HG03135 (cell line): ENCODE data around the gene OR8K3.

Experiments
- ATAC-seq: cut with Tn5 transposase; IDR thresholded peaks from one replicate; pipeline ENCODE4 v1.9.1; 2021; ENCODE audit warnings: mild to moderate bottlenecking, moderate library complexity; ENCODE audit not compliant: unreplicated experiment

OR8K3 gene

GRCh38 chr11:56314844-56315243 lies at the start of gene OR8K3:
Gene OR8K3, plus strand, starts transcription at chr11:56315144. Its CDS starts 3,163 bp downstream, at chr11:56318307.
- ATAC-seq = no peak

- no peak for ATAC-seq
Observed at GRCh38 chr11:56271092-56271491, 43.9 kb upstream of the OR8K3 start.

DNA sequence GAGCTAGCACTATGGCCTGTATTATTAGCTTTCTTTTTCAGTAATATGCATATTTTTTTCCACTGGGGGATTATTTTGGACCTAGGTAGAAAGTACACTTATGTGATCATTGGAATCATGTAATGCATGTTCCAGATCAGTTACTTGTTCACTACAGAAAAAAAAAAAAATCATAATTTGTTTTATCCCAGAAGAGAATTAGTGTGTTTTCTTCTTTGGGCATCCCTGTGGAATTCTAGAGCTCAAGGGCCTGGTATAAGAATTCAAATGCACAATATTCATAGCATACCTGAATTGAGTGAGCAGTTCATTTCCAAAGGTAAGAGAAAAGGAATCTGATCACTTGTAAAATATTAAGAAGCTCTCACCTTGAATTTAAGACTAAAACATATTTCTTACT lies 41.1 kb upstream of the OR8K3 start, which contains the start of gene OR5T1:
OR5T1 (plus strand) TSS at position 301 of the 400 bp plus-strand sequence. CDS start 1,485 bp downstream, outside the sequence.
- ATAC-seq = no peak

DNA sequence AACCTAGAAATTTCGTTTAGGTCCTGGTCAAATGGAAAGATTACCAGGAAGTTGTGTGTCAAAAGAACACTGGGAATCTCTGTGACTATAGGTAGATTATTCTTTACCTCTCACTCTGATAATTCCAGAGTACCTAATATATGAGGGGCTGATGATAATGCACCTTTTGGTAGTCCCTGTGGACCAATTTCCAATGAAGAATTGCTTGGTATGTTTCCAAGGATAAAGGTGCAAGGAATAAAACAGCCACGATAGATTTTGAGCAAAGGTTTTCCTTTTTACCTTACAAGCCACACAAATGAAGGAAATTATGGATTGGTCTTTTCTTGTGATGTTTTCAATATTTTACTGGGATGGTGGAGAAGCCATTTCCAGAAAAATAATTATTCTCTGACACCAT lies 22.8 kb upstream of the OR8K3 start, which contains the start of gene OR8H1:
OR8H1 (minus strand) TSS at position 101 of the 400 bp plus-strand sequence. CDS start 1,192 bp downstream, outside the sequence.
- no peak for ATAC-seq

DNA sequence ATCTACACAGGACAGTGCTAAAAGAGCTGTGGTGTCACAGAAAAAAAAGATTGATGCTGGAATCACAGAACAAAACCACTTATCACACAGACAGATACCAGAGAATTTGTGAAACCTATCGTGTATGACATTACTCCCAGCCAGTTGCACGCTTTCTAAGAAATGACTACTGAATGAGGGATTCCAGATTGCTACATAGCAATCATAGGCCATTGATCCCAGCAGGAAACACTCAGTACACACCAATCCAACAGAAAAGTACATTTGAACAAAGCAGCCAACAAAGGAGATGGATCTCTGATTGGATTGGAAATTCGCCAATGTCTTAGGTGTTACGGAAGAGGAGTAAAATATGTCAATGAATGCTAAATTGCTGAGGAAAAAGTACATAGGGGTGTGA lies 18.0 kb upstream of the OR8K3 start:
- ATAC-seq = no peak

- no peak for ATAC-seq
Observed at GRCh38 chr11:56307836-56308235, 7.1 kb upstream of the OR8K3 start.

DNA sequence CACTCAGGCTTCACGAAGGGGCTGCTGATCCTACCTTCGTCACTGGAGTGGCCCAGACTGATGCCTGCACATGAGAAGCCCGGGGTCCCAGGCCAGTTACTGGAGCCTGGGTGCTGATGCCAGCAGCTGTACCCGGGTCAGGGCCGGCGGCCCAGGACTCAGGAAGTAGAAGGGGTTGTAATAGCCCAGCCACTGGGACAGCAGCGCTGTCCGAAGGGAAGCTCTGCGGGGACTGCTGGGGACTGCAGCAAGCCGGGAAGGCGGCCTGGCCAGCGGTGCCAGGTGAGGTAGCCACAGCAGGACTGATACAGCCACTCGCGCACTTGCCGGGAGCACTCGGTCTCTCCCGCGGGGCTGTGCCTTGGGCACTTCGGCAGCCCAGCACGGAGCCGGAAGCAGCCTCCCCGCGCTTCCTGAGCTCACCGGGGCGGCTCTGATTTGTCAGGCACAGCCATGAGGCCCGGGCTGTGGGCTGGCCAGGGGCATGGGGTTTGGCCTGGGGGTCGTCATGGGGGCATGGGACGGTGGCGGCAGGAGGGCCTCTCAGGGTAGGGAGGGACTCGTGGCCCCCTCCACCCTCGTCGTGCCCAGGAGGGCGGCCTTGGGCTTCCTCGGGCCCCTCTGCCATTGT lies 17.0 kb downstream of the OR8K3 start:
- ATAC-seq = no peak

- ATAC-seq = no peak
Observed at GRCh38 chr11:56333156-56333555, 18.2 kb downstream of the OR8K3 start.

- no peak for ATAC-seq
Observed at GRCh38 chr11:56340289-56340688, 25.3 kb downstream of the OR8K3 start.

DNA sequence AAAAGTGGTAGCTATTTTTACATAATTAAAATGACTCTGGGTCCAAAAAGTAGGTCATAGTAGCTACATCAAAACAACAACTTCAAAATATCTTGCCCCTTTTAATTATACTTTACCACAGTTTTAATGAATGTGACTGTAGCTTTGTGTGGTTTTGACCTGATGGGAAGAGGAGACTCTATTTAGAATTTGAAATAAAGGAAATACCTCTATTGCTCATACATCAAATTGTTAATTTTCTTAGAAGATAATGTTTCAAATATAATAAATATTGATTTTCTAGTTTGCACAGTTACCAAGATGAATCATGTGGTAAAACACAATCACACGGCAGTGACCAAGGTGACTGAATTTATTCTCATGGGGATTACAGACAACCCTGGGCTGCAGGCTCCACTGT lies 30.8 kb downstream of the OR8K3 start, which contains the start of gene OR8K1:
OR8K1 (plus strand) TSS at position 301 of the 400 bp plus-strand sequence; CDS start at position 301, 0 bp downstream.
- no peak for ATAC-seq

- ATAC-seq = no peak
Observed at GRCh38 chr11:56353991-56354390, 39.0 kb downstream of the OR8K3 start, which contains the start of gene OR8J1. Gene OR8J1, plus strand, starts transcription at chr11:56354291. Its CDS starts 5,956 bp downstream, at chr11:56360247.
